Suprapubic skin (tissue), 4 donors: ENCODE measurements around the gene HSDL2. TPM values are rescaled to one million over a fixed set of nuclear protein-coding genes. Genes with fewer than 3 reads are reported as not detected.

ENCODE experiments used
- DNase-seq, 2 donors: peaks; one replicate each; pipeline ENCODE4 v3.0.0-alpha.2; 2019; ENCODE audit warnings: low spot score in 2 of 2
- H3K27ac ChIP-seq: fragments of 200-600 bp; sonication (generic); one replicate; pipeline ENCODE4 v1.5.1; 2019
- H3K27me3 ChIP-seq: fragments of 200-600 bp; sonication (generic); one replicate; pipeline ENCODE4 v1.5.1; 2019
- H3K36me3 ChIP-seq: fragments of 200-600 bp; sonication (generic); one replicate; pipeline ENCODE4 v1.5.1; 2019
- H3K4me1 ChIP-seq: fragments of 200-600 bp; sonication (generic); one replicate; pipeline ENCODE4 v1.5.1; 2019
- H3K4me3 ChIP-seq: fragments of 200-600 bp; sonication (generic); one replicate; pipeline ENCODE4 v1.5.1; 2019; ENCODE audit warnings: mild to moderate bottlenecking
- H3K9me3 ChIP-seq: fragments of 200-600 bp; sonication (generic); one replicate; pipeline ENCODE4 v1.5.1; 2019
- EP300 ChIP-seq: sonication (generic); formaldehyde crosslinking; IDR thresholded peaks from one replicate; pipeline ENCODE4 v1.6.1; 2017; ENCODE audit warnings: antibody characterized with exemption
- WGBS: methylation state at CpG from one replicate; pipeline ENCODE4 v1.1.5; 2018; 5-methylcytosine and 5-hydroxymethylcytosine counted together
- total RNA-seq, 4 donors: library from RNA; depleted of rRNA; stranded (reverse); fragments of >200 nt; gene quantifications; one replicate each; pipeline ENCODE4 v1.1.0, GENCODE V29; 2016

Gene HSDL2
- total RNA-seq, 4 donors from 2014 or later, result 32.5 to 46.1 (median 33.2) TPM

DNA sequence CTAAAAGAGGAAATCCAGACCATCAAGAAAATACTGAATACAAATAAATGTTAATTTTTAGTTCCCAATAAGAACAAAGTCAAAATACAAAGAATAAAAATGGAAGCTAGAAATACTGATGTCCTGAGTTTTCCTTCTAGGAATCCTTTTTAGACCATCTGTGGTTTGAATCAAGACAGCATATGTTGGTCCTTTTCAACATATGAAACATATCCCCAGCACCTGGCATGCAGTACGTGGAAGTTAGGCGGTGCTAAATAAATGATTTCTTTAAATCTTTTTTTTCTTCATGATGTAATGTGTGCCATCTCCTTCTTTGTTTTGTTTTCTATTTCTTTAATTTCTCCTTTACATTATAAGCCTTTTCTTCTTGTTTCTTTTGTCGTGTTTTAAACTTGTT lies 140.7 kb downstream of the HSDL2 start:
- Histone ChIP-seq H3K27ac (no peak overlapping the region), H3K4me3 (no peak overlapping the region), H3K9me3 (no peaks in the 10 kb centered on the region), H3K36me3 (no peaks in the 10 kb centered on the region), H3K27me3 (no peaks in the 10 kb centered on the region), H3K4me1 (no peaks in the 10 kb centered on the region)
- DNase-seq, result no peak
- TF ChIP-seq EP300, result no peak
- 52% methylated on average over 3 of the region's 3 CpGs for WGBS

Other genes with a start within 250 kb of the HSDL2 start
- gene SUSD1, start 204.8 kb upstream of the HSDL2 start, total RNA-seq, result 1 to 10 TPM; 1.6 to 8.2 (median 4.4) TPM
- gene PTBP3, start 46.5 kb upstream of the HSDL2 start, total RNA-seq, result 100 to 1,000 TPM in 3 of 4 donors, 10 to 100 TPM in 1; 90.4 to 333 (median 168) TPM
- gene KIAA1958, start 106.7 kb downstream of the HSDL2 start, total RNA-seq, result 10 to 100 TPM; 10.2 to 18.3 (median 10.6) TPM